NCI-H345 treated with DMSO at 0.1 percent for 48 hours (cell line): ENCODE measurements around the gene ERC2.

ENCODE experiments used
- DNase-seq: peaks from one replicate; lab custom pipeline; 2025; ENCODE audit not compliant: unreplicated experiment; lab: John Stamatoyannopoulos, UW

The ERC2 gene

GRCh38 chr3:55608301-55608937 lies 859.8 kb downstream of the ERC2 start:
- no peak for DNase-seq

GRCh38 chr3:55607844-55608243 lies 860.4 kb downstream of the ERC2 start:
- no peak for DNase-seq

GRCh38 chr3:55607175-55607574 lies 861.1 kb downstream of the ERC2 start:
- DNase-seq = no peak

GRCh38 chr3:55605443-55606236 lies 862.6 kb downstream of the ERC2 start:
- no peak for DNase-seq

GRCh38 chr3:55604846-55605245 lies 863.4 kb downstream of the ERC2 start:
- no peak for DNase-seq

- DNase-seq = no peak
Observed at GRCh38 chr3:55604402-55604801, 863.9 kb downstream of the ERC2 start.

GRCh38 chr3:55601366-55602080 lies 866.7 kb downstream of the ERC2 start:
- DNase-seq = no peak

- DNase-seq = no peak
Observed at GRCh38 chr3:55598224-55598623, 870.0 kb downstream of the ERC2 start.

GRCh38 chr3:55597641-55598040 lies 870.6 kb downstream of the ERC2 start:
- DNase-seq = no peak

- no peak for DNase-seq
Observed at GRCh38 chr3:55596212-55596611, 872.1 kb downstream of the ERC2 start.

- DNase-seq = no peak
Observed at GRCh38 chr3:55595420-55595819, 872.8 kb downstream of the ERC2 start.

GRCh38 chr3:55592572-55592971 lies 875.7 kb downstream of the ERC2 start:
- DNase-seq = no peak

- no peak for DNase-seq
Observed at GRCh38 chr3:55591888-55592287, 876.4 kb downstream of the ERC2 start.

- no peak for DNase-seq
Observed at GRCh38 chr3:55588146-55588765, 880.0 kb downstream of the ERC2 start.

- DNase-seq = no peak
Observed at GRCh38 chr3:55585856-55586255, 882.4 kb downstream of the ERC2 start.

GRCh38 chr3:55584716-55585368 lies 883.4 kb downstream of the ERC2 start:
- DNase-seq = no peak

- no peak for DNase-seq
Observed at GRCh38 chr3:55584030-55584429, 884.2 kb downstream of the ERC2 start.

- no peak for DNase-seq
Observed at GRCh38 chr3:55583475-55583874, 884.8 kb downstream of the ERC2 start.

GRCh38 chr3:55579496-55579895 lies 888.8 kb downstream of the ERC2 start:
- DNase-seq = no peak

GRCh38 chr3:55576621-55577388 lies 891.5 kb downstream of the ERC2 start:
- no peak for DNase-seq
